Keratinocyte (primary cell): ENCODE results near the gene TFEC. TPM values are rescaled to one million over a fixed set of nuclear protein-coding genes. Genes with fewer than 3 reads are reported as not detected.

Experiments
- DNase-seq: peaks from one replicate; pipeline ENCODE4 v3.0.0-alpha.2; 2011; ENCODE audit warnings: low read depth, missing footprints, low spot score
- FAIRE-seq: peaks from 2 replicates; lab custom pipeline; 2011; peaks lifted over from hg19 to GRCh38; lab: Jason Lieb, UNC
- H2AFZ ChIP-seq: 2 replicates; pipeline ENCODE4 v1.6.0; 2012; ENCODE audit warnings: low read length, control low read depth, inconsistent platforms; ENCODE audit not compliant: control insufficient read depth
- H3K27ac ChIP-seq: 2 replicates; pipeline ENCODE4 v1.5.1; 2011; ENCODE audit warnings: low read length; ENCODE audit not compliant: control insufficient read depth, insufficient read depth
- H3K27me3 ChIP-seq: 3 replicates; pipeline ENCODE4 v1.6.0; 2011; ENCODE audit warnings: low read length; ENCODE audit not compliant: control insufficient read depth, insufficient read depth; ENCODE audit errors: extremely low read depth
- H3K36me3 ChIP-seq, 2 experiments: 2 replicates in 1 of 2; 3 replicates in 1 of 2; pipeline ENCODE4 v1.5.1; 2011; ENCODE audit warnings: low read length in 2 of 2, mild to moderate bottlenecking in 1 of 2; ENCODE audit not compliant: control insufficient read depth in 2 of 2, insufficient read depth in 2 of 2; ENCODE audit errors: extremely low read depth in 1 of 2
- H3K4me1 ChIP-seq: 3 replicates; pipeline ENCODE4 v1.5.1; 2011; ENCODE audit warnings: low read length; ENCODE audit not compliant: control insufficient read depth, insufficient read depth; ENCODE audit errors: extremely low read depth
- H3K4me2 ChIP-seq: 3 replicates; pipeline ENCODE4 v1.6.0; 2011; ENCODE audit warnings: low read depth, low read length; ENCODE audit not compliant: control insufficient read depth, insufficient read depth; ENCODE audit errors: extremely low read depth
- H3K4me3 ChIP-seq, 3 experiments: fragments of 200-600 bp in 1 of 3; sonication (generic) in 1 of 3; 2 replicates in 2 of 3; 3 replicates in 1 of 3; pipeline ENCODE4 v1.5.1; 2011 to 2016; ENCODE audit warnings: low read length in 3 of 3, mild to moderate bottlenecking in 3 of 3, control low read depth in 2 of 3, inconsistent platforms in 1 of 3, low read depth in 1 of 3, mixed read lengths in 1 of 3, mixed run types in 1 of 3, moderate library complexity in 1 of 3; ENCODE audit not compliant: control insufficient read depth in 2 of 3, insufficient read depth in 2 of 3; ENCODE audit errors: extremely low read depth in 1 of 3
- H3K79me2 ChIP-seq: 2 replicates; pipeline ENCODE4 v1.6.0; 2012; ENCODE audit warnings: low read length; ENCODE audit not compliant: control insufficient read depth, insufficient read depth
- H3K9ac ChIP-seq: 3 replicates; pipeline ENCODE4 v1.6.0; 2011; ENCODE audit warnings: low read length; ENCODE audit not compliant: control insufficient read depth, insufficient read depth; ENCODE audit errors: extremely low read depth
- H3K9me1 ChIP-seq: 3 replicates; pipeline ENCODE4 v1.6.0; 2011; ENCODE audit warnings: low read length; ENCODE audit not compliant: control insufficient read depth, insufficient read depth; ENCODE audit errors: extremely low read depth
- H3K9me3 ChIP-seq: 2 replicates; pipeline ENCODE4 v1.5.1; 2012; ENCODE audit warnings: low read depth, low read length; ENCODE audit not compliant: control insufficient read depth
- H4K20me1 ChIP-seq: 3 replicates; pipeline ENCODE4 v1.6.0; 2011; ENCODE audit warnings: low read length; ENCODE audit not compliant: control insufficient read depth, insufficient read depth; ENCODE audit errors: extremely low read depth
- CTCF ChIP-seq, 3 experiments: IDR thresholded peaks in 1 of 3; conservative IDR thresholded peaks in 1 of 3; optimal IDR thresholded peaks in 1 of 3; 2 replicates in 2 of 3; 3 replicates in 1 of 3; pipeline versions ENCODE3 to v1.5.1; 2011; ENCODE audit warnings: low read length in 3 of 3, mild to moderate bottlenecking in 3 of 3, moderate library complexity in 2 of 3, control low read depth in 1 of 3, inconsistent platforms in 1 of 3; ENCODE audit not compliant: insufficient read depth in 2 of 3; ENCODE audit errors: extremely low read depth in 1 of 3
- EZH2 ChIP-seq: IDR thresholded peaks from one replicate; pipeline ENCODE4 v1.6.1; 2012; ENCODE audit warnings: inconsistent platforms, mild to moderate bottlenecking, low read length, moderate library complexity
- dilution Hi-C: fragments of 300-500 bp; cut with MboI; formaldehyde crosslinking; loops from one replicate; pipeline ENCODE4 v1.7.0; 2020; ENCODE audit warnings: low sequenced_read_pairs; ENCODE audit not compliant: extremely low pct_ligation_motif_present
- polyA plus RNA-seq, 5 experiments: library from polyadenylated mRNA; depleted of rRNA in 3 of 5; stranded (reverse) in 3 of 5; stranded (forward) in 1 of 5; unstranded in 1 of 5; fragments of >200 nt; gene quantifications; 1 replicate in 1 of 5; 2 replicates in 3 of 5; 3 replicates in 1 of 5; pipeline versions ENCODE4 v1.2.1 to v1.2.3, GENCODE V29; 2011 to 2012; ENCODE audit warnings: missing spikeins in 2 of 5, low read depth in 1 of 5, low replicate concordance in 1 of 5

Gene TFEC
- polyA plus RNA-seq, 1 donor (not counting 4 experiments of a cell fraction or from before 2014, with no cell fraction given) = 0.08 TPM

GRCh38 chr7:115924411-115924810 lies 106.2 kb downstream of the TFEC start:
- Histone ChIP-seq H3K4me2 (no peak overlapping the region), H3K9ac (no peak overlapping the region), H3K9me3 (no peaks in the 10 kb centered on the region), H3K36me3 (no peaks in the 10 kb centered on the region), H2AFZ (no peak overlapping the region), H3K9me1 (no peaks in the 10 kb centered on the region), H3K27ac (no peak overlapping the region), H3K4me1 (no peaks in the 10 kb centered on the region), H3K27me3 (no peaks in the 10 kb centered on the region), H3K4me3 (no peak overlapping the region), H4K20me1 (no peaks in the 10 kb centered on the region), H3K79me2 (no peaks in the 10 kb centered on the region)
- DNase-seq (no peak), FAIRE-seq (no peak)
- dilution Hi-C loops = no loop called here
- no peak for TF ChIP-seq CTCF (optimal IDR thresholded peaks at IDR 0.05 in 1 of 3, IDR thresholded peaks at IDR 0.05 in 1 of 3, conservative IDR thresholded peaks at IDR 0.05 in 1 of 3; ENCODE audit: extremely low read depth in 1 of 3, insufficient read depth in 2 of 3, low read length in 3 of 3)
- TF ChIP-seq EZH2 = no peak

- no peak overlapping the region for H2AFZ ChIP-seq
Observed at GRCh38 chr7:115920367-115920766, 110.2 kb downstream of the TFEC start.

More at GRCh38 chr7:115920367-115920766, 110.2 kb downstream of the TFEC start:
- H3K4me3 ChIP-seq = no peak overlapping the region
- dilution Hi-C loops = no loop called here
- H3K27me3 ChIP-seq = no peaks in the 10 kb centered on the region
- H3K27ac ChIP-seq = no peak overlapping the region
- no peaks in the 10 kb centered on the region for H3K36me3 ChIP-seq
- H3K9me1 ChIP-seq = no peaks in the 10 kb centered on the region
- no peak for FAIRE-seq
- no peak for DNase-seq
- TF ChIP-seq EZH2 (no peak), CTCF (optimal IDR thresholded peaks at IDR 0.05 in 1 of 3, IDR thresholded peaks at IDR 0.05 in 1 of 3, conservative IDR thresholded peaks at IDR 0.05 in 1 of 3; ENCODE audit: extremely low read depth in 1 of 3, insufficient read depth in 2 of 3, low read length in 3 of 3) (no peak)
- no peak overlapping the region for H3K4me2 ChIP-seq
- H3K4me1 ChIP-seq = no peaks in the 10 kb centered on the region
- H4K20me1 ChIP-seq = no peaks in the 10 kb centered on the region
- H3K79me2 ChIP-seq = no peaks in the 10 kb centered on the region
- H3K9ac ChIP-seq = no peak overlapping the region
- no peaks in the 10 kb centered on the region for H3K9me3 ChIP-seq
